ENCODE measurements around the gene DOCK9. TPM values are rescaled to one million over a fixed set of nuclear protein-coding genes. Genes with fewer than 3 reads are reported as not detected.

DOCK9 gene
- total RNA-seq, 6 experiments from 2014 or later: 16.5 to 24.3 (median 18.1) TPM

- Histone ChIP-seq H3K36me3 (no peaks in the 10 kb centered on the region), H3K4me1 (no peaks in the 10 kb centered on the region), H3K27ac (no peak overlapping the region), H3K9me3 (no peaks in the 10 kb centered on the region), H3K27me3 (no peaks in the 10 kb centered on the region), H3K4me3 (no peak overlapping the region)
- TF ChIP-seq POLR2A (IDR thresholded peaks at IDR 0.05) (no peak), CTCF (IDR thresholded peaks at IDR 0.05) (no peak)
- no peak for DNase-seq
- intact Hi-C loops (cut with DNase I): no loop called here
- WGBS (ENCODE audit: insufficient coverage, low coverage, low lambda C conversion rate, missing lambda C conversion rate): 86% methylated on average over 4 of the region's 4 CpGs
- no peak for ATAC-seq
These were observed 130.9 kb downstream of the DOCK9 start for GRCh38 chr13:98846986-98847385.

GRCh38 chr13:98846521-98846920 lies 131.3 kb downstream of the DOCK9 start:
- H3K27ac ChIP-seq: no peak overlapping the region
- no peak overlapping the region for H3K4me3 ChIP-seq
- no peaks in the 10 kb centered on the region for H3K27me3 ChIP-seq
- no peak for TF ChIP-seq POLR2A (IDR thresholded peaks at IDR 0.05)
- TF ChIP-seq CTCF (IDR thresholded peaks at IDR 0.05): no peak
- DNase-seq (no peak), ATAC-seq (no peak)
- no peaks in the 10 kb centered on the region for H3K4me1 ChIP-seq
- 40% methylated on average over 2 of the region's 5 CpGs for WGBS (ENCODE audit: insufficient coverage, low coverage, low lambda C conversion rate, missing lambda C conversion rate)
- H3K9me3 ChIP-seq: no peaks in the 10 kb centered on the region
- H3K36me3 ChIP-seq: no peaks in the 10 kb centered on the region
- intact Hi-C loops (cut with DNase I): no loop called here

- no peaks in the 10 kb centered on the region for H3K36me3 ChIP-seq
- no peaks in the 10 kb centered on the region for H3K27me3 ChIP-seq
- WGBS (ENCODE audit: insufficient coverage, low coverage, low lambda C conversion rate, missing lambda C conversion rate): 90% methylated on average over 5 of the region's 7 CpGs
- H3K4me1 ChIP-seq: no peaks in the 10 kb centered on the region
- no peak for DNase-seq
- H3K9me3 ChIP-seq: no peaks in the 10 kb centered on the region
- no peak overlapping the region for H3K27ac ChIP-seq
- TF ChIP-seq POLR2A (IDR thresholded peaks at IDR 0.05) (no peak), CTCF (IDR thresholded peaks at IDR 0.05) (no peak)
- ATAC-seq: no peak
- intact Hi-C loops (cut with DNase I): no loop called here
- no peak overlapping the region for H3K4me3 ChIP-seq
These were observed 132.1 kb downstream of the DOCK9 start for GRCh38 chr13:98845742-98846141.

GRCh38 chr13:98844021-98844420 lies 133.8 kb downstream of the DOCK9 start:
- TF ChIP-seq POLR2A (IDR thresholded peaks at IDR 0.05) (no peak), CTCF (IDR thresholded peaks at IDR 0.05) (no peak)
- intact Hi-C loops (cut with DNase I): no loop called here
- DNase-seq (no peak), ATAC-seq (no peak)
- H3K27ac ChIP-seq: no peak overlapping the region
- H3K9me3 ChIP-seq: no peaks in the 10 kb centered on the region
- WGBS (ENCODE audit: insufficient coverage, low coverage, low lambda C conversion rate, missing lambda C conversion rate): 88% methylated on average over 1 of the region's 1 CpG
- H3K27me3 ChIP-seq: no peaks in the 10 kb centered on the region
- H3K4me1 ChIP-seq: peaks cover 0 to 6% (median 2%) of the 10 kb centered on the region in 4 donors
- no peaks in the 10 kb centered on the region for H3K36me3 ChIP-seq
- no peak overlapping the region for H3K4me3 ChIP-seq

GRCh38 chr13:98843482-98843877 lies 134.4 kb downstream of the DOCK9 start:
- Histone ChIP-seq H3K36me3 (no peaks in the 10 kb centered on the region), H3K4me3 (no peak overlapping the region), H3K9me3 (no peaks in the 10 kb centered on the region), H3K4me1 (peaks cover 0 to 6% (median 2%) of the 10 kb centered on the region in 4 donors), H3K27me3 (no peaks in the 10 kb centered on the region), H3K27ac (no peak overlapping the region)
- WGBS (ENCODE audit: insufficient coverage, low coverage, low lambda C conversion rate, missing lambda C conversion rate): 53% methylated on average over 3 of the region's 3 CpGs
- ATAC-seq: no peak
- no peak for DNase-seq
- intact Hi-C loops (cut with DNase I): no loop called here
- TF ChIP-seq POLR2A (IDR thresholded peaks at IDR 0.05) (no peak), CTCF (IDR thresholded peaks at IDR 0.05) (no peak)

Data from right lobe of liver (tissue), 6 donors.